Activated CD4-positive, alpha-beta T cell treated with anti-CD3 and anti-CD28 coated beads for 24 hours (primary cell): Measurements from ENCODE around the gene APOA1.

ENCODE experiments used
- DNase-seq, 2 donors: peaks; one replicate each; pipeline ENCODE4 v3.0.0-alpha.2; 2020; ENCODE audit warnings: low read depth in 2 of 2

APOA1 gene

GRCh38 chr11:116857936-116858335 is 20.5 kb upstream of the APOA1 start:
- no peak for DNase-seq

- no peak for DNase-seq
These were observed 19.9 kb upstream of the APOA1 start for GRCh38 chr11:116857316-116857715.

GRCh38 chr11:116856423-116856822 is 19.0 kb upstream of the APOA1 start:
- no peak for DNase-seq

- DNase-seq = no peak
These were observed 18.0 kb upstream of the APOA1 start for GRCh38 chr11:116855413-116855812.

GRCh38 chr11:116853461-116854073 is 16.1 kb upstream of the APOA1 start:
- peak in 1 of 2 donors; percentile 54 for DNase-seq

- no peak for DNase-seq
These were observed 15.0 kb upstream of the APOA1 start for GRCh38 chr11:116852261-116853031.

GRCh38 chr11:116851626-116852025 is 14.2 kb upstream of the APOA1 start:
- DNase-seq = no peak

- no peak for DNase-seq
These were observed 12.1 kb upstream of the APOA1 start for GRCh38 chr11:116849486-116849885.

GRCh38 chr11:116849060-116849459 is 11.6 kb upstream of the APOA1 start:
- DNase-seq = no peak

GRCh38 chr11:116847612-116848011 is 10.2 kb upstream of the APOA1 start:
- DNase-seq = no peak

- no peak for DNase-seq
These were observed 7.3 kb upstream of the APOA1 start for GRCh38 chr11:116844722-116845121.

- DNase-seq = no peak
These were observed 6.2 kb upstream of the APOA1 start for GRCh38 chr11:116843661-116844060.

GRCh38 chr11:116842909-116843308 is 5.5 kb upstream of the APOA1 start:
- no peak for DNase-seq

GRCh38 chr11:116842117-116842516 is 4.7 kb upstream of the APOA1 start:
- DNase-seq = no peak

- DNase-seq = no peak
These were observed 3.4 kb upstream of the APOA1 start for GRCh38 chr11:116840746-116841296.

- no peak for DNase-seq
These were observed 2.9 kb upstream of the APOA1 start for GRCh38 chr11:116840224-116840745.

- no peak for DNase-seq
These were observed 1.1 kb upstream of the APOA1 start for GRCh38 chr11:116838321-116839084.

GRCh38 chr11:116836632-116836991 is 810 bp downstream of the APOA1 start:
- no peak for DNase-seq

GRCh38 chr11:116835791-116836631 is 1.4 kb downstream of the APOA1 start:
- peak; percentile 65 to 69 for DNase-seq

GRCh38 chr11:116835042-116835772 is 2.2 kb downstream of the APOA1 start:
- DNase-seq = no peak
